GM12878 (cell line): ENCODE measurements around the gene NAV3. TPM values are rescaled to one million over a fixed set of nuclear protein-coding genes. Genes with fewer than 3 reads are reported as not detected.

Experiments used
- ATAC-seq: fragments of 200-7000 bp; cut with Tn5 transposase; 3 replicates; pipeline ENCODE4 v1.9.1; 2020; ENCODE audit warnings: mild to moderate bottlenecking, moderate library complexity
- BruUV-seq: library from RNA; stranded (reverse); fragments of 400-500 nt; replicated peaks from 2 replicates; lab custom pipeline; 2021; lab: Mats Ljungman, UMichigan
- CTCF ChIA-PET: fragments of 300-600 bp; sonication (Branson Sonifier 250); formaldehyde crosslinking; extraction: SDS; loops from one replicate; lab custom pipeline; 2021; ENCODE audit warnings: inconsistent platforms; lab: Yijun Ruan, JAX
- POLR2A ChIA-PET: fragments of 350-600 bp; formaldehyde crosslinking; extraction: SDS; loops from one replicate; lab custom pipeline; 2021; ENCODE audit warnings: inconsistent platforms; lab: Charles Lee
- RAD21 ChIA-PET: fragments of 300-600 bp; sonication (Branson Sonifier 250); formaldehyde crosslinking; loops from one replicate; lab custom pipeline; 2023; ENCODE audit warnings: antibody characterized with exemption; ENCODE audit not compliant: unreplicated experiment; lab: Charles Lee
- SMC1A ChIA-PET: fragments of 300-600 bp; sonication (Branson Sonifier 250); formaldehyde crosslinking; loops from one replicate; lab custom pipeline; 2023; ENCODE audit not compliant: unreplicated experiment, uncharacterized antibody; lab: Charles Lee
- DNase-seq: peaks from one replicate; pipeline ENCODE4 v3.0.0-alpha.2; 2011; ENCODE audit warnings: low read depth, low spot score
- FAIRE-seq: peaks from 3 replicates; lab custom pipeline; 2011; peaks lifted over from hg19 to GRCh38; lab: Jason Lieb, UNC
- H2AFZ ChIP-seq: 2 replicates; pipeline ENCODE4 v1.6.0; 2011; ENCODE audit warnings: low read depth, low read length, control low read depth; ENCODE audit not compliant: control insufficient read depth
- H3K27ac ChIP-seq: 2 replicates; pipeline ENCODE4 v1.5.1; 2011; ENCODE audit warnings: control low read depth; ENCODE audit not compliant: control insufficient read depth, insufficient read depth
- H3K27me3 ChIP-seq, 2 experiments: replicated peaks in 1 of 2; 2 replicates each; pipeline versions ENCODE4 v1.6.0 to v1.6.1; 2011; ENCODE audit warnings: low read length in 1 of 2; ENCODE audit not compliant: control insufficient read depth in 2 of 2, insufficient read depth in 2 of 2
- H3K36me3 ChIP-seq, 2 experiments: 2 replicates each; pipeline ENCODE4 v1.5.1; 2011; ENCODE audit warnings: low read length in 1 of 2; ENCODE audit not compliant: control insufficient read depth in 2 of 2, insufficient read depth in 2 of 2
- H3K4me1 ChIP-seq: 2 replicates; pipeline ENCODE4 v1.6.1; 2011; ENCODE audit warnings: mild to moderate bottlenecking, low read length, moderate library complexity, mixed read lengths; ENCODE audit not compliant: control insufficient read depth, insufficient read depth
- H3K4me2 ChIP-seq: 2 replicates; pipeline ENCODE4 v1.6.0; 2011; ENCODE audit warnings: control low read depth; ENCODE audit not compliant: control insufficient read depth, insufficient read depth
- H3K4me3 ChIP-seq: fragments of 200-600 bp; sonication (generic); 2 replicates; pipeline ENCODE4 v1.5.1; 2016
- H3K79me2 ChIP-seq: 2 replicates; pipeline ENCODE4 v1.6.0; 2011; ENCODE audit warnings: low read length; ENCODE audit not compliant: control insufficient read depth, insufficient read depth
- H3K9ac ChIP-seq: 2 replicates; pipeline ENCODE4 v1.8.0; 2011; ENCODE audit warnings: low read length, control low read depth, mixed read lengths; ENCODE audit not compliant: control insufficient read depth, insufficient read depth
- H3K9me3 ChIP-seq: replicated peaks from 3 replicates; pipeline ENCODE4 v1.5.1; 2011; ENCODE audit warnings: mild to moderate bottlenecking, low read length; ENCODE audit not compliant: control insufficient read depth, insufficient read depth
- H4K20me1 ChIP-seq: 2 replicates; pipeline ENCODE4 v1.6.0; 2011; ENCODE audit not compliant: control insufficient read depth, insufficient read depth
- CBX3 ChIP-seq: fragments of 200-600 bp; sonication (generic); IDR thresholded peaks from 2 replicates; pipeline ENCODE4 v1.6.1; 2016; ENCODE audit warnings: low read depth, borderline replicate concordance
- CEBPZ ChIP-seq: fragments of 150-350 bp; IDR thresholded peaks from 2 replicates; pipeline ENCODE4 v1.6.1; 2016; ENCODE audit warnings: low read depth, low read length
- CREM ChIP-seq: IDR thresholded peaks from 2 replicates; pipeline ENCODE4 v1.6.1; 2014; ENCODE audit warnings: antibody characterized with exemption, low read depth
- KLF5 ChIP-seq: fragments of 450-650 bp; IDR thresholded peaks from 2 replicates; pipeline ENCODE4 v1.6.1; 2014; ENCODE audit warnings: mild to moderate bottlenecking; ENCODE audit not compliant: partially characterized antibody
- RFX5 ChIP-seq: IDR thresholded peaks from 2 replicates; pipeline ENCODE4 v1.6.1; 2011; ENCODE audit warnings: low read depth, low read length, improper control_type of control experiment
- WGBS: methylation state at CpG from one replicate; pipeline ENCODE4 v1.1.6; 2016; ENCODE audit warnings: low lambda C conversion rate; ENCODE audit not compliant: insufficient replicate concordance, insufficient coverage; ENCODE audit errors: missing lambda C conversion rate; 5-methylcytosine and 5-hydroxymethylcytosine counted together
- in situ Hi-C: fragments of 300-500 bp; cut with MboI; formaldehyde crosslinking; loops from 9 replicates; pipeline ENCODE4 v1.14.3; 2018; ENCODE audit warnings: mixed read lengths
- intact Hi-C: fragments of 100-400 bp; cut with micrococcal nuclease; formaldehyde crosslinking; loops from one replicate; pipeline ENCODE4 v1.14.2; 2022; ENCODE audit not compliant: unreplicated experiment
- polyA plus RNA-seq, 11 experiments: library from polyadenylated mRNA; depleted of rRNA in 4 of 11; unstranded in 6 of 11; stranded (reverse) in 5 of 11; fragments of >200 nt; fragmentation: Nextera tagmentation in 4 of 11; fragmentation: Illumina TruSeq in 1 of 11; extraction: Ambion mirVana in 4 of 11; extraction: Trizol in 1 of 11; gene quantifications; 1 replicate in 1 of 11; 2 replicates in 10 of 11; pipeline versions ENCODE4 v1.2.1 to v1.2.3, GENCODE V29; 2011 to 2016; ENCODE audit warnings: inconsistent platforms in 2 of 11, missing spikeins in 2 of 11, low read depth in 1 of 11
- total RNA-seq, 4 experiments: library from RNA; depleted of rRNA in 3 of 4; stranded (reverse); fragments of >200 nt in 3 of 4; fragmentation: Illumina TruSeq in 1 of 4; extraction: Trizol in 1 of 4; gene quantifications; 2 replicates each; pipeline versions ENCODE4 v1.2.1 to v1.2.3, GENCODE V29; 2013 to 2021
- TF ChIP-seq, protein P1 (sequence below): fragments of 450-650 bp; IDR thresholded peaks from 2 replicates; pipeline ENCODE4 v1.6.1; 2018; ENCODE audit warnings: borderline replicate concordance, mild to moderate bottlenecking; ENCODE audit not compliant: partially characterized antibody
- TF ChIP-seq, protein P2 (sequence below): fragments of 450-650 bp; IDR thresholded peaks from 2 replicates; pipeline ENCODE4 v1.6.1; 2014; ENCODE audit warnings: mild to moderate bottlenecking

NAV3 gene
- total and polyA plus RNA-seq, 10 of the 15 experiments (the other 5 are each of a cell fraction or from before 2014, with no cell fraction given) = 0.05 to 0.51 (median 0.22) TPM; not detected in 1

DNA sequence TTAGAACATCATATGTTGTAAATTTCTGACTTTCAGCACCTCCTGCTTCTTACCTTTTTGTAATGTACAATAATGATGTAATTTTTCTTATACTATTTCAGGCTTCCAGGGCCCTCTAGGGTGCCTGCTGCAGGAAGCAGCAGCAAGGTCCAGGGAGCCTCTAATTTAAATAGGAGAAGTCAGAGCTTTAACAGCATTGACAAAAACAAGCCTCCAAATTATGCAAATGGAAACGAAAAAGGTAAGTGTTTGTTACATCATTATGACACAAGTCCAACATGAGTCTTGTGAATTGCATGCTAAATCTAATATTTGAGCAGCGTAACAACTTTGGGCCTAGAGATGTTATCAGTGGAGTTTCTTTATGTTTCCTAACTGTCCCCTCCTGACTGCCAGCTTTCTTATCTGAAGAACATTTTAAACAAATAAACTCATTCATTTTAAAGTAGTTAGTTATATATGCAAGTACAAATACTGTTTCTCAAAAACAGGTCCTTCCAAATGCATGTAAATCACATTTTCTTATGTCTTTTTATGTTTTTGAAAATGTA, 167.6 kb downstream of the NAV3 start:
- Histone ChIP-seq H3K4me2 (no peak overlapping the region), H3K79me2 (no peaks in the 10 kb centered on the region), H3K27me3 (no peaks in the 10 kb centered on the region), H3K36me3 (no peaks in the 10 kb centered on the region), H3K9ac (no peak overlapping the region), H3K27ac (no peak overlapping the region), H3K9me3 (no peaks in the 10 kb centered on the region), H4K20me1 (no peaks in the 10 kb centered on the region), H2AFZ (no peak overlapping the region), H3K4me1 (peaks cover 4% of the 10 kb centered on the region), H3K4me3 (no peak overlapping the region)
- RAD21 ChIA-PET = interaction anchor here (1.7 to 2.3 kb wide), 2 partner anchors 121 to 123 kb away, joined by 8 read pairs; no protein-coding TSS in a partner anchor
- ATAC-seq (peak; percentile 8), DNase-seq (no peak), FAIRE-seq (peak; percentile 35)
- WGBS = 49% methylated on average over 2 of the region's 2 CpGs
- intact Hi-C loops (loop anchor here (5.0 kb wide), 1 partner anchor 251 kb away; no protein-coding TSS in a partner anchor), in situ Hi-C loops (no loop called here)
- SMC1A ChIA-PET = interaction anchor here (0.9 to 2.1 kb wide), 6 partner anchors 16 to 1377 kb away, joined by 3 to 15 read pairs (median 4); no protein-coding TSS in a partner anchor
- no TSS peak for BruUV-seq
- CTCF ChIA-PET = interaction anchor here (0.8 to 2.6 kb wide), 10 partner anchors 10 to 1348 kb away, joined by 3 to 21 read pairs (median 4); no protein-coding TSS in a partner anchor
- POLR2A ChIA-PET = no interaction called here
- TF ChIP-seq, protein P1, sequence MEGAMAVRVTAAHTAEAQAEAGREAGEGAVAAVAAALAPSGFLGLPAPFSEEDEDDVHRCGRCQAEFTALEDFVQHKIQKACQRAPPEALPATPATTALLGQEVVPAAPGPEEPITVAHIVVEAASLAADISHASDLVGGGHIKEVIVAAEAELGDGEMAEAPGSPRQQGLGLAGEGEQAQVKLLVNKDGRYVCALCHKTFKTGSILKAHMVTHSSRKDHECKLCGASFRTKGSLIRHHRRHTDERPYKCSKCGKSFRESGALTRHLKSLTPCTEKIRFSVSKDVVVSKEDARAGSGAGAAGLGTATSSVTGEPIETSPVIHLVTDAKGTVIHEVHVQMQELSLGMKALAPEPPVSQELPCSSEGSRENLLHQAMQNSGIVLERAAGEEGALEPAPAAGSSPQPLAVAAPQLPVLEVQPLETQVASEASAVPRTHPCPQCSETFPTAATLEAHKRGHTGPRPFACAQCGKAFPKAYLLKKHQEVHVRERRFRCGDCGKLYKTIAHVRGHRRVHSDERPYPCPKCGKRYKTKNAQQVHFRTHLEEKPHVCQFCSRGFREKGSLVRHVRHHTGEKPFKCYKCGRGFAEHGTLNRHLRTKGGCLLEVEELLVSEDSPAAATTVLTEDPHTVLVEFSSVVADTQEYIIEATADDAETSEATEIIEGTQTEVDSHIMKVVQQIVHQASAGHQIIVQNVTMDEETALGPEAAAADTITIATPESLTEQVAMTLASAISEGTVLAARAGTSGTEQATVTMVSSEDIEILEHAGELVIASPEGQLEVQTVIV = no peak
- TF ChIP-seq, protein P2, sequence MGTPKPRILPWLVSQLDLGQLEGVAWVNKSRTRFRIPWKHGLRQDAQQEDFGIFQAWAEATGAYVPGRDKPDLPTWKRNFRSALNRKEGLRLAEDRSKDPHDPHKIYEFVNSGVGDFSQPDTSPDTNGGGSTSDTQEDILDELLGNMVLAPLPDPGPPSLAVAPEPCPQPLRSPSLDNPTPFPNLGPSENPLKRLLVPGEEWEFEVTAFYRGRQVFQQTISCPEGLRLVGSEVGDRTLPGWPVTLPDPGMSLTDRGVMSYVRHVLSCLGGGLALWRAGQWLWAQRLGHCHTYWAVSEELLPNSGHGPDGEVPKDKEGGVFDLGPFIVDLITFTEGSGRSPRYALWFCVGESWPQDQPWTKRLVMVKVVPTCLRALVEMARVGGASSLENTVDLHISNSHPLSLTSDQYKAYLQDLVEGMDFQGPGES = no peak
- TF ChIP-seq CREM (no peak), CEBPZ (no peak), CBX3 (no peak), KLF5 (no peak), RFX5 (no peak)
- TF ChIP-seq, all 136 proteins: peak for 0
